A549 (cell line): ENCODE measurements around the gene CDC73. TPM values are rescaled to one million over a fixed set of nuclear protein-coding genes. Genes with fewer than 3 reads are reported as not detected.

Source experiments
- ATAC-seq, 2 experiments: fragments of 200-7000 bp in 1 of 2; fragments of >200 bp in 1 of 2; cut with Nextera tagmentation in 1 of 2; cut with Tn5 transposase in 1 of 2; 3 replicates each; pipeline versions ENCODE4 v1.8.0 to v1.9.1; 2018 to 2020; ENCODE audit warnings: mild to moderate bottlenecking in 1 of 2, moderate library complexity in 1 of 2
- CTCF ChIA-PET: fragments of 300-600 bp; sonication (Branson Sonifier 250); formaldehyde crosslinking; extraction: SDS; loops from one replicate; lab custom pipeline; 2021; ENCODE audit warnings: antibody characterized with exemption, inconsistent platforms; lab: Yijun Ruan, JAX
- POLR2A ChIA-PET: fragments of 350-600 bp; formaldehyde crosslinking; extraction: SDS; loops from one replicate; lab custom pipeline; 2021; ENCODE audit warnings: antibody characterized with exemption, inconsistent platforms; lab: Yijun Ruan, JAX
- DNase-seq, 2 experiments: peaks; one replicate each; pipeline versions ENCODE4 v3.0.0 to v3.0.0-alpha.2; 2011 to 2016; ENCODE audit warnings: low read depth in 1 of 2, low spot score in 1 of 2
- FAIRE-seq: peaks from 2 replicates; lab custom pipeline; 2011; peaks lifted over from hg19 to GRCh38; lab: Jason Lieb, UNC
- H3K27ac ChIP-seq, 2 experiments: fragments of >200 bp; sonication (Bioruptor Twin); formaldehyde crosslinking; 3 replicates each; pipeline ENCODE4 v1.5.1; 2016 to 2017
- H3K4me1 ChIP-seq: fragments of >200 bp; sonication (Bioruptor Twin); formaldehyde crosslinking; 3 replicates; pipeline ENCODE4 v1.6.1; 2016
- H3K4me2 ChIP-seq: fragments of >200 bp; sonication (Bioruptor Twin); formaldehyde crosslinking; 3 replicates; pipeline ENCODE4 v1.6.1; 2016
- H3K4me3 ChIP-seq: fragments of >200 bp; sonication (Bioruptor Twin); formaldehyde crosslinking; 3 replicates; pipeline ENCODE4 v1.5.1; 2016
- H3K9me3 ChIP-seq: fragments of >200 bp; sonication (Bioruptor Twin); formaldehyde crosslinking; 3 replicates; pipeline ENCODE4 v1.6.1; 2016
- CHD2 ChIP-seq: fragments of 150-350 bp; IDR thresholded peaks from 2 replicates; pipeline ENCODE4 v1.6.1; 2014; ENCODE audit warnings: low read length; ENCODE audit not compliant: partially characterized antibody
- CHD4 ChIP-seq: fragments of 200-600 bp; sonication (generic); IDR thresholded peaks from 2 replicates; pipeline ENCODE4 v1.6.1; 2016; ENCODE audit warnings: antibody characterized with exemption, mild to moderate bottlenecking, borderline replicate concordance
- EP300 ChIP-seq, 2 experiments: fragments of >200 bp; sonication (Bioruptor Twin); formaldehyde crosslinking; IDR thresholded peaks; 2 replicates in 1 of 2; 3 replicates in 1 of 2; pipeline ENCODE4 v1.6.1; 2016 to 2017
- FOSB ChIP-seq: fragments of 250-450 bp; sonication (Bioruptor Pico); IDR thresholded peaks from 2 replicates; pipeline ENCODE4 v1.5.0; 2020; ENCODE audit warnings: mild to moderate bottlenecking, moderate library complexity
- FOXS1 ChIP-seq: fragments of 250-450 bp; sonication (Bioruptor Pico); IDR thresholded peaks from 2 replicates; pipeline ENCODE4 v1.5.0; 2020; ENCODE audit warnings: mild to moderate bottlenecking, moderate library complexity
- HDAC2 ChIP-seq: fragments of 200-600 bp; sonication (generic); IDR thresholded peaks from 2 replicates; pipeline ENCODE4 v1.6.1; 2016
- HEYL ChIP-seq: fragments of 250-450 bp; sonication (Bioruptor Pico); IDR thresholded peaks from 2 replicates; pipeline ENCODE4 v1.8.0; 2021; ENCODE audit warnings: mild to moderate bottlenecking, moderate library complexity
- HOXB5 ChIP-seq: fragments of 250-450 bp; sonication (Bioruptor Pico); IDR thresholded peaks from 2 replicates; pipeline ENCODE4 v1.5.0; 2020; ENCODE audit warnings: mild to moderate bottlenecking, moderate library complexity
- KDM1A ChIP-seq: fragments of 200-600 bp; sonication (generic); IDR thresholded peaks from 2 replicates; pipeline ENCODE4 v1.6.1; 2016; ENCODE audit warnings: low read depth, mild to moderate bottlenecking
- KDM5A ChIP-seq: fragments of 200-600 bp; sonication (generic); IDR thresholded peaks from 2 replicates; pipeline ENCODE4 v1.6.1; 2016; ENCODE audit warnings: antibody characterized with exemption, mild to moderate bottlenecking
- PHF8 ChIP-seq: fragments of 200-600 bp; sonication (generic); IDR thresholded peaks from 2 replicates; pipeline ENCODE4 v1.6.1; 2016; ENCODE audit warnings: low read depth, mild to moderate bottlenecking, antibody characterized with exemption, moderate library complexity, borderline replicate concordance
- POLR2AphosphoS2 ChIP-seq: conservative IDR thresholded peaks from 2 replicates; pipeline ENCODE4 v1.6.1; 2012; ENCODE audit warnings: low read length, improper control_type of control experiment, inconsistent platforms
- RNF2 ChIP-seq: fragments of 200-600 bp; sonication (generic); IDR thresholded peaks from 2 replicates; pipeline ENCODE4 v1.6.1; 2016; ENCODE audit warnings: low read depth, mild to moderate bottlenecking, antibody characterized with exemption, moderate library complexity, borderline replicate concordance
- TFCP2L1 ChIP-seq: fragments of 250-450 bp; sonication (Bioruptor Pico); IDR thresholded peaks from 2 replicates; pipeline ENCODE4 v1.5.0; 2021; ENCODE audit warnings: mild to moderate bottlenecking
- TP53 ChIP-seq: fragments of 250-450 bp; sonication (Bioruptor Pico); IDR thresholded peaks from 2 replicates; pipeline ENCODE4 v1.5.0; 2021; ENCODE audit warnings: mild to moderate bottlenecking, moderate library complexity
- ZFP36 ChIP-seq: fragments of 450-650 bp; IDR thresholded peaks from 2 replicates; pipeline ENCODE4 v1.6.1; 2014; ENCODE audit warnings: borderline replicate concordance; ENCODE audit not compliant: partially characterized antibody
- ZNF302 ChIP-seq: fragments of 250-450 bp; sonication (Bioruptor Pico); IDR thresholded peaks from 2 replicates; pipeline ENCODE4 v1.9.0; 2021; ENCODE audit warnings: inconsistent platforms, mild to moderate bottlenecking, moderate library complexity
- ZSCAN20 ChIP-seq: fragments of 250-450 bp; sonication (Bioruptor Pico); IDR thresholded peaks from 2 replicates; pipeline ENCODE4 v1.8.0; 2022; ENCODE audit warnings: mild to moderate bottlenecking, moderate library complexity
- WGBS: methylation state at CpG from one replicate; pipeline ENCODE4 v1.1.6; 2017; ENCODE audit errors: missing lambda C conversion rate; 5-methylcytosine and 5-hydroxymethylcytosine counted together
- polyA plus RNA-seq, 4 experiments: library from polyadenylated mRNA; depleted of rRNA in 3 of 4; stranded (reverse); fragments of >200 nt; fragmentation: RNase III in 1 of 4; extraction: RNeasy Plus Mini Kit Qiagen cat#74134 plus additional on column Dnase treatment in 1 of 4; gene quantifications; 2 replicates in 3 of 4; 3 replicates in 1 of 4; pipeline ENCODE4 v1.2.3, GENCODE V29; 2011 to 2017
- TF ChIP-seq, protein P1 (sequence below): fragments of 250-450 bp; sonication (Bioruptor Pico); IDR thresholded peaks from 2 replicates; pipeline ENCODE4 v1.5.0; 2021; ENCODE audit warnings: mild to moderate bottlenecking, moderate library complexity, borderline replicate concordance
- TF ChIP-seq, protein P2 (sequence below): fragments of >200 bp; sonication (Bioruptor Twin); formaldehyde crosslinking; IDR thresholded peaks from 3 replicates; pipeline ENCODE4 v1.5.1; 2016
- TF ChIP-seq, protein P3 (sequence below): IDR thresholded peaks from 2 replicates; pipeline ENCODE4 v1.6.1; 2012; ENCODE audit warnings: low read depth, borderline replicate concordance

The CDC73 gene
- polyA plus RNA-seq, 2 of the 4 experiments (the other 2 are of a cell fraction): 42.2 to 77.9 TPM

DNA sequence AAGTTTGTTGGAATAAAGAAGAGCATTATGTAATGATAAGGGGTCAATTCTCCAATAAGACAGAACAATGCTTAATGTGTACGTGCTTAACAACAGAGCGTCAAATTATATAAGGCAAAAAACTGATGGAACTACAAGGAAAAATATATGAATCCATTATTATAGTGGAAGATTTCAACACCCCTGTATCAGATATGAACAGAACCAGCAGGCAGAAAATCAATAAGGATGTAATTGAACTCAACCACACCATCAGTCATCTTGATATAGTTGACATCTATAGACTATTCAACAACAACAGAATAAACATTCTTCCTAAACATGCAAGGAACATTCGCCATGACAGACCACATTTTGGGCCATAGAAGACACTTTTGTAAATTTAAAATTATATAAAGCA lies 3.6 kb upstream of the CDC73 start:
- H3K4me1 ChIP-seq: peaks cover 36% of the 10 kb centered on the region
- H3K4me2 ChIP-seq: no peak overlapping the region
- POLR2A ChIA-PET: interaction anchor here (0.9 kb wide), 1 partner anchor 13 kb away, joined by 4 read pairs; the partner anchor contains the start of gene GLRX2
- no peak overlapping the region for H3K4me3 ChIP-seq
- no peaks in the 10 kb centered on the region for H3K9me3 ChIP-seq
- H3K27ac ChIP-seq: no peak overlapping the region
- ATAC-seq (no peak), DNase-seq (no peak), FAIRE-seq (no peak)
- WGBS: 90% methylated on average over 3 of the region's 3 CpGs
- CTCF ChIA-PET: interaction anchor here (1.1 to 1.3 kb wide), 2 partner anchors 13 to 18 kb away, joined by 3 read pairs; partner anchors contain the start of gene GLRX2
- TF ChIP-seq HDAC2 (no peak), KDM1A (no peak), HEYL (CRISPR knock-in tag) (no peak), RNF2 (no peak), ZSCAN20 (no peak), PHF8 (no peak), CHD2 (no peak), TFCP2L1 (no peak), KDM5A (no peak), TP53 (CRISPR knock-in tag) (no peak), HOXB5 (no peak), POLR2AphosphoS2 (no peak), FOSB (CRISPR knock-in tag) (no peak), EP300 (IDR thresholded peaks at IDR 0.05) (no peak), CHD4 (no peak)
- TF ChIP-seq, protein P1, sequence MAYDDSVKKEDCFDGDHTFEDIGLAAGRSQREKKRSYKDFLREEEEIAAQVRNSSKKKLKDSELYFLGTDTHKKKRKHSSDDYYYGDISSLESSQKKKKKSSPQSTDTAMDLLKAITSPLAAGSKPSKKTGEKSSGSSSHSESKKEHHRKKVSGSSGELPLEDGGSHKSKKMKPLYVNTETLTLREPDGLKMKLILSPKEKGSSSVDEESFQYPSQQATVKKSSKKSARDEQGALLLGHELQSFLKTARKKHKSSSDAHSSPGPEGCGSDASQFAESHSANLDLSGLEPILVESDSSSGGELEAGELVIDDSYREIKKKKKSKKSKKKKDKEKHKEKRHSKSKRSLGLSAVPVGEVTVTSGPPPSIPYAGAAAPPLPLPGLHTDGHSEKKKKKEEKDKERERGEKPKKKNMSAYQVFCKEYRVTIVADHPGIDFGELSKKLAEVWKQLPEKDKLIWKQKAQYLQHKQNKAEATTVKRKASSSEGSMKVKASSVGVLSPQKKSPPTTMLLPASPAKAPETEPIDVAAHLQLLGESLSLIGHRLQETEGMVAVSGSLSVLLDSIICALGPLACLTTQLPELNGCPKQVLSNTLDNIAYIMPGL (CRISPR knock-in tag): no peak
- TF ChIP-seq, protein P2, sequence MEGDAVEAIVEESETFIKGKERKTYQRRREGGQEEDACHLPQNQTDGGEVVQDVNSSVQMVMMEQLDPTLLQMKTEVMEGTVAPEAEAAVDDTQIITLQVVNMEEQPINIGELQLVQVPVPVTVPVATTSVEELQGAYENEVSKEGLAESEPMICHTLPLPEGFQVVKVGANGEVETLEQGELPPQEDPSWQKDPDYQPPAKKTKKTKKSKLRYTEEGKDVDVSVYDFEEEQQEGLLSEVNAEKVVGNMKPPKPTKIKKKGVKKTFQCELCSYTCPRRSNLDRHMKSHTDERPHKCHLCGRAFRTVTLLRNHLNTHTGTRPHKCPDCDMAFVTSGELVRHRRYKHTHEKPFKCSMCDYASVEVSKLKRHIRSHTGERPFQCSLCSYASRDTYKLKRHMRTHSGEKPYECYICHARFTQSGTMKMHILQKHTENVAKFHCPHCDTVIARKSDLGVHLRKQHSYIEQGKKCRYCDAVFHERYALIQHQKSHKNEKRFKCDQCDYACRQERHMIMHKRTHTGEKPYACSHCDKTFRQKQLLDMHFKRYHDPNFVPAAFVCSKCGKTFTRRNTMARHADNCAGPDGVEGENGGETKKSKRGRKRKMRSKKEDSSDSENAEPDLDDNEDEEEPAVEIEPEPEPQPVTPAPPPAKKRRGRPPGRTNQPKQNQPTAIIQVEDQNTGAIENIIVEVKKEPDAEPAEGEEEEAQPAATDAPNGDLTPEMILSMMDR: no peak
- TF ChIP-seq, protein P3, sequence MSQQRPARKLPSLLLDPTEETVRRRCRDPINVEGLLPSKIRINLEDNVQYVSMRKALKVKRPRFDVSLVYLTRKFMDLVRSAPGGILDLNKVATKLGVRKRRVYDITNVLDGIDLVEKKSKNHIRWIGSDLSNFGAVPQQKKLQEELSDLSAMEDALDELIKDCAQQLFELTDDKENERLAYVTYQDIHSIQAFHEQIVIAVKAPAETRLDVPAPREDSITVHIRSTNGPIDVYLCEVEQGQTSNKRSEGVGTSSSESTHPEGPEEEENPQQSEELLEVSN: no peak

- 84% methylated on average over 4 of the region's 4 CpGs for WGBS
- FAIRE-seq: no peak
- Histone ChIP-seq H3K4me2 (peak overlapping the region; percentile 6; the same call in 1 of the 3 replicates), H3K4me1 (peaks cover 36% of the 10 kb centered on the region), H3K9me3 (no peaks in the 10 kb centered on the region), H3K27ac (no peak overlapping the region), H3K4me3 (no peak overlapping the region)
- ChIA-PET CTCF (interaction anchor here (0.9 to 1.5 kb wide), 3 partner anchors 7 to 14 kb away, joined by 4 to 6 read pairs (median 4); partner anchors contain the start of gene GLRX2), POLR2A (interaction anchor here (4.6 kb wide), 1 partner anchor 14 kb away, joined by 38 read pairs; the partner anchor contains the start of gene GLRX2)
- TF ChIP-seq ZFP36: no peak
- no peak for TF ChIP-seq ZNF302
- no peak for TF ChIP-seq FOXS1
- no peak for DNase-seq
- ATAC-seq: no peak
These were observed 2.8 kb upstream of the CDC73 start for GRCh38 chr1:193118803-193119730.
